Measurements from ENCODE around the gene IFNA10. TPM values are rescaled to one million over a fixed set of nuclear protein-coding genes. Genes with fewer than 3 reads are reported as not detected.

IFNA10 gene
- total and polyA plus RNA-seq, 9 of the 15 experiments (the other 6 are each of a cell fraction or from before 2014, with no cell fraction given): not detected

- TF ChIP-seq E2F6 (IDR thresholded peaks at IDR 0.05; ENCODE audit: borderline replicate concordance in 1 of 2, extremely low read depth in 1 of 2, insufficient read depth in 1 of 2, insufficient read length in 1 of 2, low read depth in 1 of 2, low read length in 1 of 2, poor library complexity in 1 of 2, severe bottlenecking in 1 of 2): no peak
These were observed 46.0 kb upstream of the IFNA10 start (continued) for GRCh38 chr9:21252721-21253547.

- ATAC-seq: no peak
- BruUV-seq (replicated peaks): no TSS peak
- DNase-seq (ENCODE audit: extremely low read depth in 1 of 4, low spot score in 3 of 4): no peak
- no peaks in the 10 kb centered on the region for H3K9me1 ChIP-seq (ENCODE audit: control insufficient read depth, insufficient read depth, low read length)
- no peaks in the 10 kb centered on the region for H3K27me3 ChIP-seq (ENCODE audit: control insufficient read depth in 2 of 2, insufficient read depth in 2 of 2, low read length in 2 of 2)
- no peak overlapping the region for H3K4me3 ChIP-seq
- H3K9ac ChIP-seq (ENCODE audit: insufficient read depth in 1 of 2, low read depth in 2 of 2, low read length in 2 of 2): no peak overlapping the region
- H3K4me2 ChIP-seq (ENCODE audit: insufficient read depth, low read length): no peak overlapping the region
- H3K4me1 ChIP-seq (replicated peaks in 1 of 2; ENCODE audit: control insufficient read depth in 2 of 2, insufficient read depth in 2 of 2, low read length in 2 of 2): no peaks in the 10 kb centered on the region
- no CpG with 5 or more reads among the region's 4 CpGs for WGBS (ENCODE audit: insufficient coverage, low coverage, missing lambda C conversion rate)
- ChIA-PET POLR2A (no interaction called here), CTCF (ENCODE audit: low intra/inter-chr PET ratio) (no interaction called here)
- H3K9me3 ChIP-seq (replicated peaks; ENCODE audit: control insufficient read depth, insufficient read depth, low read depth, low read length): no peaks in the 10 kb centered on the region
- in situ Hi-C loops (cut with MboI): no loop called here
- H3K27ac ChIP-seq (ENCODE audit: extremely low read depth, low read depth, low read length): no peak overlapping the region
- H4K20me1 ChIP-seq (replicated peaks; ENCODE audit: control insufficient read depth, insufficient read depth, low read length): no peaks in the 10 kb centered on the region
- no peak for FAIRE-seq
- no peaks in the 10 kb centered on the region for H3K79me2 ChIP-seq (ENCODE audit: control insufficient read depth, insufficient read depth, low read length)
- no peaks in the 10 kb centered on the region for H3K36me3 ChIP-seq (ENCODE audit: control insufficient read depth, insufficient read depth, low read length)
- intact Hi-C loops (cut with micrococcal nuclease): no loop called here
- no peak overlapping the region for H2AFZ ChIP-seq (ENCODE audit: low read depth, low read length)
- TF ChIP-seq BRCA1 (IDR thresholded peaks at IDR 0.05): no peak
- no peak for TF ChIP-seq BRCA1 (CRISPR knock-in tag; IDR thresholded peaks at IDR 0.05)
- no peak for TF ChIP-seq BMI1 (IDR thresholded peaks at IDR 0.05; ENCODE audit: low read length)
- TF ChIP-seq CBFA2T2 (conservative IDR thresholded peaks at IDR 0.05): no peak
- no peak for TF ChIP-seq IRF1 (CRISPR knock-in tag; IDR thresholded peaks at IDR 0.05; ENCODE audit: borderline replicate concordance)
- no peak for TF ChIP-seq ZNF76 (CRISPR knock-in tag; IDR thresholded peaks at IDR 0.05; ENCODE audit: borderline replicate concordance)
- no peak for TF ChIP-seq ZNF609 (CRISPR knock-in tag; IDR thresholded peaks at IDR 0.05; ENCODE audit: borderline replicate concordance)
- no peak for TF ChIP-seq ELF1 (tag; IDR thresholded peaks at IDR 0.05)
- TF ChIP-seq, protein P1, sequence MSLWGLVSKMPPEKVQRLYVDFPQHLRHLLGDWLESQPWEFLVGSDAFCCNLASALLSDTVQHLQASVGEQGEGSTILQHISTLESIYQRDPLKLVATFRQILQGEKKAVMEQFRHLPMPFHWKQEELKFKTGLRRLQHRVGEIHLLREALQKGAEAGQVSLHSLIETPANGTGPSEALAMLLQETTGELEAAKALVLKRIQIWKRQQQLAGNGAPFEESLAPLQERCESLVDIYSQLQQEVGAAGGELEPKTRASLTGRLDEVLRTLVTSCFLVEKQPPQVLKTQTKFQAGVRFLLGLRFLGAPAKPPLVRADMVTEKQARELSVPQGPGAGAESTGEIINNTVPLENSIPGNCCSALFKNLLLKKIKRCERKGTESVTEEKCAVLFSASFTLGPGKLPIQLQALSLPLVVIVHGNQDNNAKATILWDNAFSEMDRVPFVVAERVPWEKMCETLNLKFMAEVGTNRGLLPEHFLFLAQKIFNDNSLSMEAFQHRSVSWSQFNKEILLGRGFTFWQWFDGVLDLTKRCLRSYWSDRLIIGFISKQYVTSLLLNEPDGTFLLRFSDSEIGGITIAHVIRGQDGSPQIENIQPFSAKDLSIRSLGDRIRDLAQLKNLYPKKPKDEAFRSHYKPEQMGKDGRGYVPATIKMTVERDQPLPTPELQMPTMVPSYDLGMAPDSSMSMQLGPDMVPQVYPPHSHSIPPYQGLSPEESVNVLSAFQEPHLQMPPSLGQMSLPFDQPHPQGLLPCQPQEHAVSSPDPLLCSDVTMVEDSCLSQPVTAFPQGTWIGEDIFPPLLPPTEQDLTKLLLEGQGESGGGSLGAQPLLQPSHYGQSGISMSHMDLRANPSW (CRISPR knock-in tag; IDR thresholded peaks at IDR 0.05): no peak
These were observed 44.7 kb upstream of the IFNA10 start for GRCh38 chr9:21251638-21252037.
